ENCODE results near the gene MYPN. TPM values are rescaled to one million over a fixed set of nuclear protein-coding genes. Genes with fewer than 3 reads are reported as not detected.
"Not testable (repeated sequence)": the region's sequence is repeated elsewhere in the genome, so short reads cannot be mapped to it uniquely, and the experiment has no call there.

MYPN gene
- total RNA-seq, 1 donor from 2014 or later, result 9.4 TPM

DNA sequence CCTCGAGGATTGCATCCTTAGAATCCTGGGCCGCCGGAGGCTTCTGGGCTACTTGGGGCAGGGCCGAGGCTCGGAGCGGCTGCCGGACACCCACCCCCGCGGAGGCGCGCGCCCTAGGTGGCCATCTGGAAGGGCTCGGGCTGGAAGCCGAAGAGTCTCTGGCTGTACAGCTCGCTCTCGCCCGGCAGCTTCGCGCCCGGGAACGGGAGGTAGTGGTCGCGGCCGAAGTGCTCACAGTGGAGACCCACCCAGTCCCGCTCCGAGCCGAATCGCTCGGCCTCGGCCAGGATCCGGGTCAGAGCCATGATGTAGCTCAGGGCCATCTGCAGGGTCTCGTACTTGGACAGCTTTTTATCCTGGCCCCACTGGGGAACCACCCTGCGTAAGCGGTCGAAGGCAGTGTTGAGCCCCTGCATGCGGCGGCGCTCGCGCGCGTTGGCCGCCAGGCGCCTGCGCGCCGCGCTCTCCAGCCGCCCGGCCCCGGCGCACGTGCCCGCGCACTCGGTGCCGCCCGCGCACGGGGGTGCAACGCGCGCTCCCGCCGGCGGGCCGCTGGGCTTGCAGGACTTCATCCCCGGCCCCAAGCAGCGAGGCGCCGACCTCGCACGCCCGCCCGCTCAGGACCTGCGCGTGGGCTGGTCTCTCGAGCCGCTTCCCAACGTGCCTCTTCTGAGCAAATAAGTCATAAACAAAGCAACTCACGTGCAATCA is 122.0 kb downstream of the MYPN start:
- peak; percentile 37 for DNase-seq

DNA sequence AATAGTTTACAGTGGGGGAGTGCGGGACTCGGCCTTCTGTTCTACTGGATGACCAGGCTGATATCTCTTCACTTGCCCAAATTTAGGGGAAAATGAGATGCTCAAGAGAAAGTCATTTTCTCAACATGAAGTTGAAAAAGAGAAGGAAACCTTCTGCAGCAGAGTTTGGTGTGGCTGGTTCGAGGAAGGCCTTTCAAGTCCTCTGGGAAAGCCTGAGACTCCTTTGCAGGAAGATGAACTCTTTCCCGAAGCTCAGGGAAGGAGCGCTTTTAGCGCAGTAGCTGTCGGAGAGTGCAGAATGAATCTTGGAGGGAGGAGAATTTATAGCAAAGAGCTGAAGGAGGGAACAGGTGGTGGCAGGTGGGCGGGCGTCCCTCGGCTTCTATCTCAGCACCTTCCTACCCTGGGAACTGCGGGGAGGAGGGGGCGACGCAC is 122.5 kb downstream of the MYPN start, which contains the start of gene ATOH7:
ATOH7 (minus strand) TSS at position 297 of the 435 bp plus-strand sequence. CDS start 436 bp downstream, outside the sequence.
- DNase-seq, result no peak

DNA sequence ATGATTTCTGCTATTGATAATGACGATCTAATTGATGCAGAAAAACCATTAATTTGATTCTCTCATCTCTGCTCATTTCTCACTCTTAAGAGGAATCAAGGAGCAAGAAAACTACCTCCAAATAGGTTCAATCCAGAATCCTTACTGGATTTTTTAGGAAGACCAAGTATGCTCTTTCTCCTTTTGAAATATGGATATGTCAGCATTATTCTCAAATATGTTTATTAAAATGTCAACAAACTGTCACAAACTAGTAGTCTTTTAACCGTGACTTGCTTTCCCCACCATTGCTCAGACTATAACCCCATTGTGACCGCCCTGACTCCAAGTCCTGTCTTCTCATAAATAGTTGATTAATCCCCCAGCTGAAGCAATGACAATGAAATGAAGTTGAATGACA is 123.8 kb downstream of the MYPN start:
- no peak for DNase-seq

DNA sequence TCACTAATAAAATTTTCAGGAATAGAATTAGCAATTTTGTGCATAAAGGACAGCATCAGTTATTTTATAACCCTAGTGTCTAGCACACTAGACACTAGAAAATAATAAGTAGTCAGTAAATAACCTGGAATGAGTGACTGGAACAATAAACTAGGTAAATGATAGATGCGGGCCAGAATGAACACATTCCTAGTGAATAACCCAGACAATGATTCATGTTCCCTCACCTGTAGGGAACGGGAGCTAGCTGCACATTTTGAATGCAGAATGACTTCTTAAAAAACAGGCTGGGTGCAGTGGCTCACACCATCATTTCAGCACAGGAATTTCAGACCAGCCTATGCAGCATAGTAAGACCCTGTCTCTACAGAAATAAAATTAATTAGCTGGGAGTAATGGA is 125.8 kb downstream of the MYPN start:
- no peak for DNase-seq

DNA sequence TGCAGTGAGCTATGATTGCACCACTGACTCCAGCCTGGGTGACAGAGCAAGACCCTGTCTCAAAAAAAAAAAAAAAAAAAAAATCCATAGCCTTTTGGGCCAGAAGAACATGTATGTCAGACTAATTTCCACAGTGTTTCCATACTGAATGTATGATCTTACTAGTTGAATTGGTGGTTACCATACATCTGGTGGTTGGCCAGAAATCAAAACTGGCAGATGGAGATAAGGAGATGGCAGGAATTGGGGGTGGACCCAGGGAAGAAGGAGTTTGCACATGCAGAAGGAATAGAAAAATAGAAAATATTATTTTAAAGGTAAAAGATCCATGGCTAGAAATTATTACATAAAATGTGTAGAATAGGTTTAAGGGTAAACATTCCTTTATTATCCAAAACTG is 126.3 kb downstream of the MYPN start:
- DNase-seq, result no peak

DNA sequence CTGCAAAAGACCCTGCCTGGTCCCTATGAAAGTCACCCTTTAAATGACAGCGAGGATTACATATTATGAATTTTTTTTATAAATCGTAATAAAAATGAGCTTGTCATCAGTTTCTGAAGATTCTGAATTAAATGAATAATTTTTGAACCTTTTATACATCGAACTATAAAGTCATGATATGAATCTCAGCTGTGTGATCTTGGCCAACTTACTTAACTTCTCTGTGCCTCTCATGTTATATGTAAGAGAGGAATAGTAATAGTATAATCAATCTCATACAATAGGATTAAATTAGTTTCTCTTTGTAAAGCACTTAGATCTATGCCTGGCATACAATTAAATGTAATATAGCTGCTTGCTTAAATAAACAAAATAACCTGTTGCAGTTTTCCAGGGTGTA is 127.9 kb downstream of the MYPN start:
- DNase-seq, result no peak

DNA sequence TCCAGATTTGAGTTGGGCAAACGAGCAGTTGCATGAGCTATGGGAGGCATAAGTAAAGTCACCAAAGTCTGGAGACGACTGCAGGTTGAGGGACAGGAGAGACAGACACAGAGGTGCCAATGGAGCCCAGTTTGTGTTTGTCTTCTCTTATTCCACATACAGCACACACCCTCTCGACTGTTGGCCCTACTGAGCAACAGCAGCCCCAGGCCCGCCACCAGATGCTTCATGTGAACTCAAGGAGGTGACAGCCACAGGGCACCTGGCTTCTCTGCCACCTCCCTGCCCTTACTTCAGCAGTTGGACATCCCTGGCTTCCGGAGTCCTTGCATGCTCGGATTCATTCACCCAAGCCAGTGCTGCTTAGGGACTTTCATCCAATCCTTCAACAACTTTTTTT is 129.1 kb downstream of the MYPN start:
- DNase-seq, result no peak

DNA sequence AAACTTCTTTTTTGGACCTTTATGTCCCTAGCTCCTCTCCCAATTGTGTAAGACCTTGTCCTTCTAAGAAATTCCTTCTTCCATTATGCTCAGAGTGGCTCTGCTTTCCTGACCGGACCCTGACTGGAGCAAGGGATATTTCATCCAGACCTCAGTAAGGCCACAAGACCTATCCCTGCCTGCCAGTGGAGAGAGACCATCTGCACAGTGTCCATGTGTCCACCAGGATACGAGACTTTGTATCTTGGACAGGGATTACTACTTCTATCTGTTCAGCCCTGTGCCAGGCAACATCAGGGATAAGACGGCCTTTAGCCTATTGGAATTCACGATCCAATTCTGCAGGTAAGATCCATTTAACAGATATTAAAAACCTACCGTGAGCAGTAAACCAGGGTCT is 129.8 kb downstream of the MYPN start:
- no peak for DNase-seq

DNA sequence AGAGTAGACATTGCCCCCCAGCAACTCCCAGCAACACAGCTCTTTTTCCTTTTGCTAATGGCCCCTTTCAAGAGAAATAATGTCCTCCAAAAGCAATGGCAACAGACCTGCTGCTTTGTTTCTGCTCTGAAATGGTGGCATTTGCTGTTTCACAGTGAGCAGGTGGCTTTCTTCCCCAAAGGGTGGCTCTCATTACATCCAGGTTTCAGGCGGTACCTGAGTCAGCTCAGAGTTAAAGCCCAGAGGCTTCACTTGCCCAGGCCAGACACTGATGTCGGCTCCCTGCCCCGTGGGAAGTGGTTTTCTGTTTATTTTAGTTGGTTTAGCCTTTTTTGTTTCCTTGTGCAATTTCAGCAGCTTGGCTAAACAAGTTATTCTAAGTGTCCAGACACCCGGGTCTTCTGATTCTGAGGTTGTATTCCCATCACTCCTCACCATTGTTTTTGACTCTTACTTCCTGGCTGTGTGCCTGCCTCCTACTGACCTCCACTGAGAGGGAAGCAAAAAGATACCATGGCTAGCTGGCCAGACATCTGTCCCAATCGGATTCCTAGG is 130.4 kb downstream of the MYPN start:
- no peak for DNase-seq

DNA sequence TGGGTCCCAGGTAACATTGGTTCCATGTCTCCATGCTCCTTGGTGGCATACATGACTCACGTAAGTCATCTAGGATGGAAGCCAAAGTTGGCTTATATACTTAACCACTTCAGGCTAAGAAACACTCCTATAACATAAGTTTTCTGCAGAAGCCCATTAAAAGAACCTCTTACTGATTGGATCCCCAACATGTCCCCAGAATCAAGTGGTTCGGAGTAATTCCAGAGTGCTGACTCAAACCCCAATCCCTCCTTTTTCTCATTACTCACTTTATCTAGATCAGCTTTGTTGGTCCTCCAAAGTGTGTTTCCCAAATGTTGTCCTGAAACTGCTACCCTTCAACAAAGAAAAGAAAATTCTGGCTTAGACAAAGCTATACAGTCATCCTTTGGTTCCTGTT is 132.8 kb downstream of the MYPN start:
- DNase-seq, result no peak

DNA sequence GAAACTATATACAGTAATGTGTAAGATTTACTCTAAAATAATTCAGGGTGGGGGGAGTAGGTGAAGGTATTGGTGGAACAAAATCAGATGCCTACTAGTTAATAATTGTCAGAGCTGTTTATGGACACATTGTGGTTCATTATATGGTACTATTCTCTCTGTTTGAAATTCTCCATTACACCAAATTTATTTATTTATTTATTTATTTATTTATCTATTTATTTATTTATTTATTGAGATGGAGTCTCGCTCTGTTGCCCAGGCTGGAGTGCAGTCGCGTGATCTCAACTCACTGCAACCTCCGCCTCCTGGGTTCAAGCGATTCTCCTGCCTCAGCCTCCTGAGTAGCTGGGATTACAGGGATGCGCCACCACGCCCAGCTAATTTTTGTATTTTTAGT is 137.1 kb downstream of the MYPN start:
- not testable (repeated sequence) for DNase-seq

DNA sequence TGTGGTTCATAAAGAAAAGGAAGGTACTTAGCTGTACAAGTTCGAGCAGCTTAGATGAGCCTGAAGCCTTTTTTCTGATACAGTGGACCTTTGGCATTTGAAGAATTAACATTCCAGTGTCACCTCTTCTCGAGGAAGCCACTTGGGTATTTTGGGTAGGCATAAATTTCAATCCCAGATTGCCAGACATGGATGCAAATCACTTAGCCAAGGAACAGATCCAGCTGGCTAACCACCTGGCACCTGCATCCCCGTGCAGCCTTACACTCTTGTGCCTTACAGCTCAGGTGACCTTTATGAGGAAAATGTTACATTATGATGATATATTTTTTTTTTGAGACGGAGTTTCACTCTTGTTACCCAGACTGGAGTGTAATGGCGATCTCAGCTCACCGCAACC is 138.6 kb downstream of the MYPN start:
- DNase-seq, result no peak

DNA sequence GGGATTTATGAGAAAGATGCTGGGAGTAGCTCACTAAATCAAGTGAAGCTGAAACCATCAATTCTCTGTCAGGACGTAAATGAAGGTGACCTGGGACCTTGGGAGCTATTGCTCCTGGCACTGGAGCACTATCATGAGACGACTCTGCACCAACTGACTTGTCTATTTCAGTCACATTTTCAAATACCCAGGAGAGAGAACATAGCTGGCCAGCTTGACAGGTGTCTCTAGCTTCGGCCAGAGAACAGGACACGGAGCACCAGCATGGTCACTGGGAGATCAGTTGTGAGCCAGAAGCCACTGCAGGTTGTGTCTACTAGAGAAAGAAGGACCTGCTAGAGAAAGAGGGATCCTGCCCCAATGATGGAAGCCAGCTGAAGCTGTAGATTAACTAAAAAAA is 140.0 kb downstream of the MYPN start:
- DNase-seq, result no peak

DNA sequence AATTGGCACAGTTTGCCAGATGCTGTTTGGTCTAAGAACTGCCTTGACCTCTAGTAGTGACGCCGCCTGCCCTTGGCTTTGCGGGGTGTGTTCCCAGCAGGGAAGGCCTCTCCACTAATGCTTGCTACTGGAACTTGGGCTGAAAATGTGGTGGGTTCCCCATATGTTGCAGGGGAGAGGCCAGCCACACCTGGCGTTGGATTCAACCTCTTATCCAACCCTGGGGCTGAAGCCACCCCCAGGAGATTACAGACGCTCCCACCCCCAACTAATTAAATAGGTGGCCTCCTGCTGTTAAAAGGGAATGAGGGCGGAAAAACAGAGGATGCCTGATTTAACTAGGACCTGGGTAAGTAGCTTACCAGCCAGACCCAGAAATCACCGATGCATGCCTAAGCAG is 141.9 kb downstream of the MYPN start:
- DNase-seq, result no peak

DNA sequence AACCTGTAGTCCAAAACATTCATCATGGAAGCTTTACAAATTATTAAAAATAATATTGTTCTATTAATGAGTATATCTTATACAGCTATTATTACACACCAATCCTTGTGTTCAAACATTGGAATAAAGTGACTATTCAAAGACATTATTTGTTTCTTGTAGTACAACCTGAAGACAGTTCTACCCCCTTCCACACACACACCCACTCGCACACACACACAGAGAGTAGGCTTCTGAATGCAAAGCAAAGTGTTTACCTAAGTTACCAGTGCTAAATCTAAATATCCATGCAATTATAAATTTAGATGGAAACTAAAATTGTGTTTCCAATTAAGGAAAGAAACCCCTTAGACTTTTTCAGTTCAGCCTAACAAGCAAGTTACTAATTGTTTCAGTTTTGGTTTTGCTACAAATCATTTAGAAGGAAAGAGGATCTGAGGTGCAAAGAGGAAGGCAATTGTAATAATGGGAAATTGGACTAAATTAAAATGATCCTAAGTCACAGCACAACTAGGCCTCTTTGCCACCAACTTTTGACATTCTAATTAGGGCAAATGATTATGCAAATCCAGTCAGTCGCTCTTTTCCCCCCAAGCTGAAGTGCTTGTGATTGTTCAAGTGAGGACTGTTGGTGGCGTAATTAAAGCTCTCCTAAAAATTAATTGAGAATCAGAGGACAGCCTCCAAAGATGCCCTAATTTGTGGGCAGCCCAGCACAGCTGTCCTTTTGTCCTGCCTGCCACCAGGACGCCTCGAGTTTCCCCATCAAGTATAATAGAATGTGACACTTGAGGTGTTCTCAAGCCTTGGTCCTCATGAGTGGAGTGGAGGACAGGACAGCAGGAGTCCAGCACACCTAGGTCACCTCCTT is 142.6 kb downstream of the MYPN start:
- no peak for DNase-seq

DNA sequence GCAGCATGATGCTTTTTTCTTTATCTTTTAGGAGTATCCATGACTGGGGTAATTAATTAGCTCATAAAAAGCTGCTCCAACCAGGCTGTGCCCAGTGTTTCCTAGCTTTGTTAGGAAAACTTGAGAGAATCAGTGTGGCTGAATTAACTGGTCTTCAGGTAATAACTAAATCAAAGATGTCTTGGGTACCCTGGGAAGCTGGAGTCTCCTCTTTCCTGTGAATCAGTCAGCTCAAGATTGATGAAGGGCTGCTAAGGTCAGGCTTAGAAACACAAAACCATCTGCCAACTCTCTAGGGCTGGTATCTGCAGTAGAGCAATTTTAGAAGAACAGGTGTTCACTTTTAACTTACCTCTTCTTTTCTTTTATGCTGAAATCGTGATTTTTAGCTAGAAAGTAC is 144.1 kb downstream of the MYPN start:
- DNase-seq, result no peak

DNA sequence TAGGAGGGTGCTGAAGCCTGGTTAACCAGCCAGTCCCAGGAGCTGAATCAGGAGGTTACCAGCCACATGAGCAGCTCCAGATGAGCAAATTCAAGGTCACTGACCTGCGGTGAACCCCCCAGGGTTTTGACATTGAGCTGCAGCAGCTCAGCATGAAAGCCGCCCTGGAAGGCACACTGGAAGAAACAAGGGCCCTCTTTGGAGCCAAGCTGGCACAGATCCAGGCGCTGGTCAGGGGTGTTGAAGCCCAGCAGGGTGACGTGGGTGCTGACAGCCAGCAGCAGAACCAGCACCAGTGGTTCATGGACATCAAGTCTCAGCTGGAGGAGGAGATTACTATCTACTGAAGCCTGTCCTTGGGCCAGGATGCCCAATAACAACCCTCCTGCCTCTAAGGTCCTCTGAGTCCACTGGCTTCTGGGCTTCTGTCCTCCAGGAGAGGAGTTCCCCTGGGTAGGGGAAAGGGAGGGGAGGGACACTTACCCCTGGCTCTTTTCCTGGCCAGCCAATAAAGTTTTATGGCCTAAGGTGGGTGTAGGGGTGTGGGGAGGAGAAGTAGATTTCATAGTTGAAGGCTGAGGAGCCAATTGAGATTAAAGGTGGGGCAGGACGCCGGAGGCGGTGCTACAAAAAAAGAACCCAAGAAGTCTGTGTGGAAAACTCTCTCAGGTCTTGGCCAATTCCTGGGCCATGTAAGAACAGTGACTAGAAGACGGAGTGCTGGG is 152.0 kb downstream of the MYPN start:
- DNase-seq, result no peak

Other genes starting within 250 kb of the MYPN start
- 24.1 TPM for gene SIRT1, start 224.8 kb upstream of the MYPN start, total RNA-seq
- 77.9 TPM for gene HERC4, start 34.2 kb upstream of the MYPN start, total RNA-seq
- not detected for gene ATOH7, start 122.6 kb downstream of the MYPN start, total RNA-seq
- gene HNRNPH3, start 222.6 kb downstream of the MYPN start, total RNA-seq, result 58.8 TPM
- gene PBLD, start 223.4 kb downstream of the MYPN start, total RNA-seq, result 4.2 TPM

Data from skin of body (tissue), 2 donors.